HG02884 (cell line): ENCODE results near the gene SLC25A52.
"Not testable (repeated sequence)": the region's sequence is repeated elsewhere in the genome, so short reads cannot be mapped to it uniquely, and the experiment has no call there.

Experiments used
- ATAC-seq: cut with Tn5 transposase; IDR thresholded peaks from one replicate; pipeline ENCODE4 v1.9.1; 2021; ENCODE audit warnings: mild to moderate bottlenecking, moderate library complexity; ENCODE audit not compliant: unreplicated experiment

The SLC25A52 gene

GRCh38 chr18:31760695-31761094 is at the start of gene SLC25A52:
Gene SLC25A52 (minus strand): TSS chr18:31760880. CDS start chr18:31760661, 219 bp downstream.
- no peak for ATAC-seq

DNA sequence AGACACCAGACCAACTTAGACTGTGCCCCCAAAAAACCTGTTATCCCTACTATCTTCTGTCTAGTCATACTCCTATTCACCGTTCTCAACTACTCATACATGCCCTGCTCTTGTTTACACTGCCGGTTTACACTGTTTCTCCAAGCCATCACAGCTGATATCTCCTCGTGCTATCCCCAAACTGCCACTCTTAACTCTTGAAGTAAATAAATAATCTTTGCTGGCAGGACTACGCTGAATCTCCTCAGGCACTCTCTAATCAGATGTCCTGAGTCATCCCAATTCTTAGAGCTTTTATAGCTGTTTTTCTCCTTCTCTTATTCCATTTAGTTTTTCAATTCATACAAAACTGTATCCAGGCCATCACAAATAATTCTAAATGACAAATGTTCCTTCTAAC is 48.4 kb upstream of the SLC25A52 start:
- ATAC-seq = not testable (repeated sequence)

DNA sequence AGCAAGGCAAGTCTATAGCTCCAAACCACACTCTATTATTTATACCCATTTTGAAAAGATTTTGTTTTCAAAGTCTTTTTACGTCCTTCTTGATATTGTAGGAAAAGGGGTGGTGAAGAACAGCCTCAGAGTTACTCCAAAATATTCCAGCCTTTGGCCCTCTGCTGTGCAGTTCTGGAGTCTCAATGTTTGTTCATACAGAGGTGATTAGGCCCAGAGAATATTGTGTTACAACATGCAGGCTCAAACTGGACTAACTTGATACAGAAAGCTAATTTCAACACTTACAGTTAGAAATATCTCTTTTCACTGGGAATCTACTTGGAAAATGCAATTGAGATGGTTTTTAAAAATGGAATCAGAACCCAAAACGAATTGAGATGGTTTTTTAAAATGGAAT is 40.4 kb upstream of the SLC25A52 start:
- ATAC-seq = no peak

DNA sequence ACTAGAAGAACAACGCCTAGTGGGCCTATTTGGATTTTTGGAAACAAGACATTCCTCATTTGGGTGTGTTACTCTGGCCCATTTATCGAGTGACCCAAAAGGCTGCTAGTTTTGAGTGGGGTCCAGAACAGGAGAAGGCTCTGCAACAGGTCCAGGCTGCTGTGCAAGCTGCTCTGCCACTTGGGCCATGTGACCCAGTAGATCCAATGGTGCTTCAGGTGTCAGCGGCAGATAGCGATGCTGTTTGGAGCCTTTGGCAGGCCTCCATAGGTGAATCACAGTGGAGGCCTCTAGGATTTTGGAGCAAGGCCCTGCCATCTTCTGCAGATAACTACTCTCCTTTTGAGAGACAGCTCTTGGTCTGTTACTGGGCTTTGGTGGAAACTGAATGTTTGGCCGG is 38.6 kb upstream of the SLC25A52 start:
- ATAC-seq = not testable (repeated sequence)

DNA sequence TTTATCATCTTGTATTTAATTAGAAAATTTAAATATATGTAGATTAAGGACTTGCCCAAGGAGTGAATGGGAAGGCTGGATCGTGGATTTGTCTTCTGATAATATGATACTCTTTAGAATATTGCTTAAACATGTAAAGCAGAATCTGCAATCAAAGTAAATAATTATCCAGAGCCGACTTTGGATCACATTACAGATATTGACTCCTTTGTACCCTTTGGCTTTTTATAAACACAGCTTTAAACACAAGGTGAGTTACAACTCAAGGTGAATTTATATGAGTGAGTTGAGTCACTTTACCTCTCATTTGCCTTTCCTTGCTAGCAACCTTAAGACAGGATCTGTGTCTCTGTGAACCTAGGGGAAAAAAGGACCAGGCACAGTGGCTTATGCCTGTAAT is 37.7 kb upstream of the SLC25A52 start:
- no peak for ATAC-seq

GRCh38 chr18:31795747-31796146 is 35.1 kb upstream of the SLC25A52 start:
- no peak for ATAC-seq

- no peak for ATAC-seq
Observed at GRCh38 chr18:31793531-31793930, 32.9 kb upstream of the SLC25A52 start.

GRCh38 chr18:31792580-31792911 is 31.9 kb upstream of the SLC25A52 start:
- no peak for ATAC-seq

DNA sequence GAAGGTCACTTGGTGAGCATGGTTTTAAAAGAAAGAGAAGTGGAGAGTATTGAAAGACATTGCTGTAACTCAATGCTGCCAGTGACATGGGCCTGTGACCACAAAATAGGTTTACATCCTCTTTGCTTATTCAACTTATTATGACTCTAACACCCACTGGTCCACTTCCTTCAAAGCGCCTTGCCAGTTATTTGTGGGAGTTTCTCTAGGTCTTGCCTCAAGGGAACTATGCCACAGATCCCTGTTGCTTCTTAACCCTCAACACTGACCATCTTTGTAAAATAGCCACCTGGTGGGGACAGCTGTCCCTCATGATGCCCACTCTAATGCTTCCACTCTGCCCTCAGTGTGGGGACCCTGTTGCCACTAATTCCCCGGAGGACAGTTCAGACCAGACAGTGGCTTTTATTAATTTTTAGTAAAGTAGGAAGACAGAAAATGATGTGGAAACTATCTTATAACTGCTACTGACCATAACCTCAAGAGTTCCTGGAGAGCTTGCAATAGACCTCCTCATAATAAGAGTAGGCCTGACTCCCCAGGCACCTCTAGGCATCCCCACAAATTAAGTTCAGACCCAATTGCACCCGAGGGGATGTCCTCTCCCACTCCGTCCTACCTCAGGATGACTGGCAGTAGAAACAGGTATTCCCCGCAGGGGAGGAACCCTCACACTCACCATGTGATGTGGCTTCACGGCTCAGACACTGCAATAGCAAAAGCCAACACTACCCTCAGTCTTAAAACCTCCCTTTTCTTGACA is 31.3 kb upstream of the SLC25A52 start:
- peak; percentile 96 for ATAC-seq

GRCh38 chr18:31789409-31789808 is 28.7 kb upstream of the SLC25A52 start:
- ATAC-seq = no peak

GRCh38 chr18:31783059-31783458 is 22.4 kb upstream of the SLC25A52 start:
- ATAC-seq = no peak

- no peak for ATAC-seq
Observed at GRCh38 chr18:31778391-31778950, 17.8 kb upstream of the SLC25A52 start.

DNA sequence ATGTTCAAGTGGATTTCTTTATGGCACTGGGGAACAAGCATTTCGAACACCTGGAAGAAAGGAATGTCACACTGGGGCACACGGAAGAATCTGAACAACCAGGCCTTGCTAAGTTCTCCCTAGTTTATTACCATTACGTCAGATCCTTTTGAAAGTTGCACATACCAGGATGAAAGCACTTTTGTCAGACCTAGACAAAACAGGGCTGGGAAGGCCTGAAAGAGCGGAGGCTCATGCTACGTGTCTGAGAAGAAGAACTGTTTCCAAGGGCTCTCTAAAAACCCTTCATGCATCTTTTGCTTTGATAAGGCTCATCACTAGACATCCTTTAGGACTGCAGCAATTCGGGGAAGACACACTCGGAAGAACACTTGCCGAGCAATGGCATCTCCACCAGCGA is 15.4 kb upstream of the SLC25A52 start:
- no peak for ATAC-seq

DNA sequence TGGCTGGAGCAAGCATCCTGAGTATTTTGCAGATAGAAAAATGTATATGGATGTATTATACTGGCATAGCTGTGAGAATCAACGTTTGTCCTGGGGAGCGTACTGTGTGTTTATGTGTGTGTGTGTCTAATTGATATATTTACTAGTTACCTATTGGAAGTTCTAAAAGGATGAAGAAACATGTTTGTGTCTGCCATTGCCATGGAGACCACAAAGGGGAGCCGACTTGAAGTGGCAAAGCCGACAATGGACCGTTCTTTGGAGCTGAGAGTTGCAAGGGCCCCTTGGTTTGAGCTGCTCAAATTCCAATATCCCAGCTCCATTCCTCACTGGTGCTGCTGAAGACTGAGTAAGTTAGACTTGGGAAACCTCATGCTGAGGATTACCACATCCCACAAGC is 14.3 kb upstream of the SLC25A52 start:
- ATAC-seq = no peak

- ATAC-seq = peak; percentile 94
Observed at GRCh38 chr18:31774477-31774785, 13.8 kb upstream of the SLC25A52 start.

DNA sequence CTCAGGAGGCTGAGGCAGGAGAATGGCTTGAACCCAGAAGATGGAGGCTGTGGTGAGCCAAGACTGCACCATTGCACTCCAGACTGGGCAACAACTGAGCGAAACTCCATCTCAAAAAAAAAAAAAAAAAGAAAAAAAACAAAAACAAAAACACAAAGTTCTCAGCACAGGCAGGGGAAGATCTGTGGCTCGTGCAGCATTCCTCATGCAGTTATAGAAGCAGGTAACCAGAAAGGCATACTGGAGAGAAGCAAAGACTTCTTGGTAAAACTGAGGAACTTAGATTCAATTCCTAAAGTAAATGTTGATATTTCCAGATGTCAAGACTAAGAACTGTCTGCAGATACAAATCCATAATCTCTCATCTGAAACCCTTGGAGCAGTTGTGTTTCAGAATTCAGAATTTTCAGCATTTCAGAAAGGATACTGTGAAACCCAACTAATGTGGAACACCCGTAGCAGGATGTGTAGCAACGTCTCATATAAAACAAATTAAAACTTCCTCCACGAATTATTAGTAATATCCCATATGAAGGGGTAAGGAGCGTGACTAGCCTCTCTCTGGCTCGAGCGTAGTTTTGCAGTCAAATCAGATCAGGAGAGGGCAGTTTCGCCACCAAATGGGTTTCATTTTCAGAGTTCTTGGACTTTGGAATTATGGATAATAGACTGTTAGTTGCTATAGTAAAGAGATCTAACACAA is 13.2 kb upstream of the SLC25A52 start:
- ATAC-seq = peak; percentile 40

DNA sequence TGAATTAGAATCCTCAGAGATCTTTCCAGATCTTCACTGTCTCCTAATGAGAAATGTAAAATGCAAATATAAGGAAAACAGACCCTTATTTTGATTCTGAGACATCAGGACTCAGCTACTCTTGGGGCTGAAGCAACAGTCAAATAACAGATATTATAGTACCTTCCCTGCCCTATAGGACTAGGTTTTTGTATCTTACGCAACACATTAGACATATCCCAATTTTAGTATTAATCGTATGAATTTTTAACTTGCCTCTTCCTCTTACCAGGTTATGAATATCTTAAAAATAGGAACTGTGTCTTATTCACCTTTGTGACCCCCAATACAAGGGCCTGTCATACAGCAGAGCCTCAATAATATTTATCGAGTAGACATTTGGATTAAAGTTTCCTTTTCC is 12.0 kb upstream of the SLC25A52 start:
- ATAC-seq = no peak

- ATAC-seq = no peak
Observed at GRCh38 chr18:31750273-31750672, 10.4 kb downstream of the SLC25A52 start.

DNA sequence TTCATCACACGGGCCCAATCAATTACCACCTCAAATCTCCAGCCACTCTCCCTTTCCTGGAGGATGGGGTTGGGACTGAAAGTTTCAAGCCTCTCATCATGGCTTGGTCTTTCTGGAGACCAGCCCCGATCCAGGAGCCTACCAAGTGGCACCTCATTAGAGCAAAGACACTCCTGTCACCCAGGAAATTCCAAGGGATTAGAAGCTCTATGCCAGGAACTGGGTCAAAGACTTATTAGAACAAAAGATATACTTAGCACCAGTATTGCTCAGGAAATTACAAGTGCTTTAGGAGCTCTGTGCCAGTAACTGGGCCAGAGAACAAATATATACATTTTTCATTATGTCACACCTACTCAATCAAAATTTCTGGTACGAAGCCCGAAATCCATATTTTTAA is 14.3 kb downstream of the SLC25A52 start:
- ATAC-seq = no peak

GRCh38 chr18:31744321-31745067 is 16.2 kb downstream of the SLC25A52 start:
- ATAC-seq = no peak

DNA sequence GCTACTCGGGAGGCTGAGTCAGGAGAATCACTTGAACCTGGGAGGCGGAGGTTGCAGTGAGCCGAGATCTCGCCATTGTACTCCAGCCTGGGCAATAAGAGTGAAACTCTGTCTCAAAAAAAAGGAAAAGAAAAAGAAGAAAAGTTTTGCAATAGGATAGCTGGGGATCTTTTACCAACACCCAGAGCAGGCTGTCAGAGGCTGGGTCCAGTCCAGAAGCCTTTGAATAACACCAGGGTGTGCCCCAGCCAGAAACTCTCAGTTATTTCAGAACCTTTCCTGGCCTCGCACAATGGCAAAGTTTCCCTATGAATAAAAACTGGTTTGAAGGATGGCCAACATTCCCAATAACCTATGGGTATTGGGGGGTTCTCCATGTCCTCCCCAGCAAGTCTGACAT is 17.1 kb downstream of the SLC25A52 start:
- ATAC-seq = not testable (repeated sequence)
